HG02938 (cell line): ENCODE measurements around the gene IBA57.

Experiments used
- ATAC-seq: cut with Tn5 transposase; IDR thresholded peaks from one replicate; pipeline ENCODE4 v1.9.1; 2021; ENCODE audit warnings: mild to moderate bottlenecking, moderate library complexity; ENCODE audit not compliant: unreplicated experiment

The IBA57 gene

GRCh38 chr1:228144193-228144992 lies 21.2 kb upstream of the IBA57 start:
- no peak for ATAC-seq

- no peak for ATAC-seq
Observed at GRCh38 chr1:228144993-228145343, 20.6 kb upstream of the IBA57 start.

GRCh38 chr1:228145463-228146416 lies 19.9 kb upstream of the IBA57 start:
- ATAC-seq, result no peak

- no peak for ATAC-seq
Observed at GRCh38 chr1:228146417-228147150, 19.0 kb upstream of the IBA57 start.

- ATAC-seq, result no peak
Observed at GRCh38 chr1:228147151-228147693, 18.4 kb upstream of the IBA57 start.

- ATAC-seq, result no peak
Observed at GRCh38 chr1:228147768-228148167, 17.8 kb upstream of the IBA57 start.

- ATAC-seq, result no peak
Observed at GRCh38 chr1:228148196-228148861, 17.3 kb upstream of the IBA57 start.

- ATAC-seq, result no peak
Observed at GRCh38 chr1:228148935-228149405, 16.6 kb upstream of the IBA57 start.

GRCh38 chr1:228149406-228150119 lies 16.0 kb upstream of the IBA57 start, which contains the start of gene GJC2:
GJC2 (plus strand) TSS chr1:228149930; CDS start chr1:228157759, 7,829 bp downstream.
- no peak for ATAC-seq

- ATAC-seq, result no peak
Observed at GRCh38 chr1:228150120-228150460, 15.5 kb upstream of the IBA57 start.

GRCh38 chr1:228150461-228151179 lies 15.0 kb upstream of the IBA57 start:
- ATAC-seq, result no peak

- ATAC-seq, result no peak
Observed at GRCh38 chr1:228151180-228151925, 14.3 kb upstream of the IBA57 start.

GRCh38 chr1:228152097-228152917 lies 13.3 kb upstream of the IBA57 start:
- ATAC-seq, result no peak

- no peak for ATAC-seq
Observed at GRCh38 chr1:228152918-228153258, 12.7 kb upstream of the IBA57 start.

GRCh38 chr1:228154021-228154669 lies 11.5 kb upstream of the IBA57 start:
- ATAC-seq, result no peak

GRCh38 chr1:228154670-228155571 lies 10.7 kb upstream of the IBA57 start:
- no peak for ATAC-seq
